ENCODE data around the gene ATXN10. TPM values are rescaled to one million over a fixed set of nuclear protein-coding genes. Genes with fewer than 3 reads are reported as not detected.

Gene ATXN10
- total and polyA plus RNA-seq, 2 of the 13 experiments (the other 11 are each of a cell fraction or from before 2014, with no cell fraction given) = 60.1 to 194 TPM

GRCh38 chr22:45738206-45738605, 66.6 kb downstream of the ATXN10 start (continued):
- no peak for TF ChIP-seq AHDC1 (CRISPR knock-in tag; IDR thresholded peaks at IDR 0.05; ENCODE audit: borderline replicate concordance)
- TF ChIP-seq ZNF354B (CRISPR knock-in tag; IDR thresholded peaks at IDR 0.05) = no peak
- no peak for TF ChIP-seq THAP7 (CRISPR knock-in tag; IDR thresholded peaks at IDR 0.05)
- TF ChIP-seq THAP8 (CRISPR knock-in tag; IDR thresholded peaks at IDR 0.05; ENCODE audit: borderline replicate concordance) = no peak
- TF ChIP-seq SSRP1 (CRISPR knock-in tag; IDR thresholded peaks at IDR 0.05) = no peak
- no peak for TF ChIP-seq LCORL (IDR thresholded peaks at IDR 0.05)
- no peak for TF ChIP-seq LCORL (CRISPR knock-in tag; IDR thresholded peaks at IDR 0.05)
- no peak for TF ChIP-seq ZNF724P (CRISPR knock-in tag; IDR thresholded peaks at IDR 0.05; ENCODE audit: borderline replicate concordance)
- TF ChIP-seq SKIL (CRISPR knock-in tag; IDR thresholded peaks at IDR 0.05; ENCODE audit: borderline replicate concordance) = no peak
- no peak for TF ChIP-seq TOE1 (CRISPR knock-in tag; IDR thresholded peaks at IDR 0.05)
- no peak for TF ChIP-seq RXRA (CRISPR knock-in tag; IDR thresholded peaks at IDR 0.05)
- TF ChIP-seq ZBTB39 (CRISPR knock-in tag; IDR thresholded peaks at IDR 0.05) = no peak

All from HepG2 (cell line).